MCF 10A (cell line): ENCODE data around the gene THAP4. TPM values are rescaled to one million over a fixed set of nuclear protein-coding genes. Genes with fewer than 3 reads are reported as not detected.
A peak's percentile ranks its signal among the peaks of the same experiment; 100 is the strongest.

Experiments used
- BruUV-seq: library from RNA; stranded (reverse); fragments of 400-500 nt; replicated peaks from 2 replicates; lab custom pipeline; 2021; lab: Mats Ljungman, UMichigan
- CTCF ChIA-PET: fragments of 300-600 bp; sonication (Branson Sonifier 250); formaldehyde crosslinking; extraction: SDS; loops from one replicate; lab custom pipeline; 2021; ENCODE audit warnings: antibody characterized with exemption, inconsistent platforms; lab: Yijun Ruan, JAX
- POLR2A ChIA-PET: fragments of 300-600, 350-650 bp; sonication (Branson Sonifier 250); formaldehyde crosslinking; extraction: SDS; loops from one replicate; lab custom pipeline; 2020; ENCODE audit warnings: antibody characterized with exemption, inconsistent platforms; lab: Yijun Ruan, JAX
- DNase-seq: peaks from one replicate; pipeline ENCODE4 v3.0.0-alpha.2; 2018; ENCODE audit not compliant: unreplicated experiment
- H3K27ac Mint-ChIP-seq: one replicate; pipeline ENCODE4 v1.8.0; 2022; ENCODE audit warnings: mild to moderate bottlenecking, low read depth, mixed read lengths; ENCODE audit not compliant: unreplicated experiment
- H3K27me3 Mint-ChIP-seq: one replicate; pipeline ENCODE4 v1.8.0; 2022; ENCODE audit warnings: mixed read lengths; ENCODE audit not compliant: insufficient read depth, unreplicated experiment
- H3K36me3 Mint-ChIP-seq: one replicate; pipeline ENCODE4 v1.8.0; 2022; ENCODE audit warnings: mild to moderate bottlenecking, moderate library complexity, mixed read lengths; ENCODE audit not compliant: insufficient read depth, unreplicated experiment
- H3K4me1 Mint-ChIP-seq: one replicate; pipeline ENCODE4 v1.8.0; 2022; ENCODE audit warnings: mixed read lengths; ENCODE audit not compliant: insufficient read depth, unreplicated experiment
- H3K4me3 Mint-ChIP-seq: one replicate; pipeline ENCODE4 v1.8.0; 2022; ENCODE audit warnings: mild to moderate bottlenecking, moderate library complexity, mixed read lengths; ENCODE audit not compliant: unreplicated experiment
- H3K9me3 Mint-ChIP-seq: one replicate; pipeline ENCODE4 v1.8.0; 2022; ENCODE audit warnings: mixed read lengths; ENCODE audit not compliant: unreplicated experiment
- intact Hi-C: fragments of 100-400 bp; cut with micrococcal nuclease; formaldehyde crosslinking; loops from 2 replicates; pipeline ENCODE4 v1.14.1; 2022
- total RNA-seq: library from RNA; stranded (reverse); gene quantifications from 2 replicates; pipeline ENCODE4 v1.2.3, GENCODE V29; 2022
- TF ChIP-seq, protein P1 (sequence below): fragments of 200-600 bp; IDR thresholded peaks from one replicate; pipeline ENCODE4 v1.8.0; 2022; ENCODE audit warnings: antibody characterized with exemption, mild to moderate bottlenecking; ENCODE audit not compliant: unreplicated experiment

The THAP4 gene
- total RNA-seq, 1 experiment from 2014 or later = 91.8 TPM

DNA sequence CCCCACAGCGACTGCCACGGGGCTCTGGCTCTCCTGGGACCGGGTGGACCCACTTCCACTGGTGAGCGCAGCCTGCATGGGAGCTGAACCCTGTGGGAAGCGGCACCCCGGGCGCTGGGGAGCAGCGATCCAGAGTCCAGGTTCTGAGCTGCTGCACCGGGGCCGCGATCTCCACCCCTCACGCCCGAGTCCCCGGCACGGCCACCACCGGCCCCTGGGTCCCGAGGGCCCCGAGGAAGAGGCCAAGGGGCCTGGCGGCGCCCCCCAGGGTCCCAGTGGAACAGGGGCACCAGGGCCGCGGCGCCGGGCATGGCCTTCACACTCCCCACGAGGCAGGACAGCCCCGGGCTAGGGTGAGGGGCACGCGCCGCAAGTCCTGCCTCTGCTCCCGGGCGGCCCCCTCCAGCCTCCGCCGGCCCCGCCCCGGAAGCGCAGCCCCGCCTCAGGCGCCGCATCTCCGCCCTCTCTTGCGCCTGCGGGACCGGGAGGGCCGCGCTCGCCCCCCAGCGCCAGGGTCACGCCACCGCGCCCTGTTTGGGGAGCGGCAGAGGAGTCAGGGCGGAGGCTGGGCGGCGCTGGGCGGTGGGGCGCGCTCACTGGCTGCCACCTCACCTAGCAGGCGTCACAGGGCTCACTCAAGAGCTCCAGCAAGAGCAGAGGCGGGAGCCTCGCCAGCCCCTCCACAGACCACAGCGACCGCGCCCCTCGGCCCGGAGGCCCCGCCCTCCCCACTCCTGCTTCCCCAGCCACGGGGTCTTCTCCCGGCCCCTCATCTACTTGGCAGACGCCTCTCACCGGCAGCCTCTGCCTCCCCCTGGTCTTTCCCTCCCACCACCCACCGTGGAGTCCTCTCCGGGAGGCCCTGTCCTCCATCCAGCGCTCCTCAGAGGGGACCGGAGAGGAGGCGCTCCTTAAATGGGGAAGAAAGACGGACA lies 26.8 kb downstream of the THAP4 start:
- H3K27ac Mint-ChIP-seq = no peak overlapping the region

DNA sequence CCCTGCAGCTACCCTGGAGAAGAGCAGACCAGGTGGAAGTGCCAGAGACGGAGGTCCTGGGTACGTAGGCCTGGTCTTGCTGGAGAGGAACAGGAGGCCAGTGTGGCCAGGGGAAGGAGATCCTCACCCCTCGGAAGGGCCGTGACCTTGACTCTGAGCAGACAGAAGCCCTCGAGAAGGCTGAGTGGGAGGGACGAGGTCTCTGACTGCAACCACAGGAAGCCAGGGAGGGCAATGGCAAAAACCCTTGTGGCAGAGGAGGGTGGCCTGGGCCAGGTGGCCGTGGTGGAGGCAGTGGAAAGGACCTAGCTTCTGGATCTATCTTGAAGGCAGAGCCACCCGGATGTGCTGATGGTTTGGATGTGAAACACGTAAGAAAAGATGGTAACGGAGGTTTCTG lies 28.1 kb downstream of the THAP4 start:
- BruUV-seq = no TSS peak
- H3K4me3 Mint-ChIP-seq = peak overlapping the region; percentile 16

More for the DNA sequence above, 26.8 kb downstream of the THAP4 start:
- TF ChIP-seq, protein P1, sequence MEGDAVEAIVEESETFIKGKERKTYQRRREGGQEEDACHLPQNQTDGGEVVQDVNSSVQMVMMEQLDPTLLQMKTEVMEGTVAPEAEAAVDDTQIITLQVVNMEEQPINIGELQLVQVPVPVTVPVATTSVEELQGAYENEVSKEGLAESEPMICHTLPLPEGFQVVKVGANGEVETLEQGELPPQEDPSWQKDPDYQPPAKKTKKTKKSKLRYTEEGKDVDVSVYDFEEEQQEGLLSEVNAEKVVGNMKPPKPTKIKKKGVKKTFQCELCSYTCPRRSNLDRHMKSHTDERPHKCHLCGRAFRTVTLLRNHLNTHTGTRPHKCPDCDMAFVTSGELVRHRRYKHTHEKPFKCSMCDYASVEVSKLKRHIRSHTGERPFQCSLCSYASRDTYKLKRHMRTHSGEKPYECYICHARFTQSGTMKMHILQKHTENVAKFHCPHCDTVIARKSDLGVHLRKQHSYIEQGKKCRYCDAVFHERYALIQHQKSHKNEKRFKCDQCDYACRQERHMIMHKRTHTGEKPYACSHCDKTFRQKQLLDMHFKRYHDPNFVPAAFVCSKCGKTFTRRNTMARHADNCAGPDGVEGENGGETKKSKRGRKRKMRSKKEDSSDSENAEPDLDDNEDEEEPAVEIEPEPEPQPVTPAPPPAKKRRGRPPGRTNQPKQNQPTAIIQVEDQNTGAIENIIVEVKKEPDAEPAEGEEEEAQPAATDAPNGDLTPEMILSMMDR = peak; percentile 40
- intact Hi-C loops = no loop called here
- ChIA-PET POLR2A (no interaction called here), CTCF (interaction anchor here (0.7 kb wide), 1 partner anchor 234 kb away, joined by 3 read pairs; no protein-coding TSS in a partner anchor)
- DNase-seq = peak; percentile 68
- no TSS peak for BruUV-seq
- Mint-ChIP-seq H3K36me3 (peaks cover 53% of the 10 kb centered on the region), H3K4me3 (peak overlapping the region; percentile 28), H3K4me1 (peaks cover 5% of the 10 kb centered on the region), H3K27me3 (no peaks in the 10 kb centered on the region), H3K9me3 (no peaks in the 10 kb centered on the region)

DNA sequence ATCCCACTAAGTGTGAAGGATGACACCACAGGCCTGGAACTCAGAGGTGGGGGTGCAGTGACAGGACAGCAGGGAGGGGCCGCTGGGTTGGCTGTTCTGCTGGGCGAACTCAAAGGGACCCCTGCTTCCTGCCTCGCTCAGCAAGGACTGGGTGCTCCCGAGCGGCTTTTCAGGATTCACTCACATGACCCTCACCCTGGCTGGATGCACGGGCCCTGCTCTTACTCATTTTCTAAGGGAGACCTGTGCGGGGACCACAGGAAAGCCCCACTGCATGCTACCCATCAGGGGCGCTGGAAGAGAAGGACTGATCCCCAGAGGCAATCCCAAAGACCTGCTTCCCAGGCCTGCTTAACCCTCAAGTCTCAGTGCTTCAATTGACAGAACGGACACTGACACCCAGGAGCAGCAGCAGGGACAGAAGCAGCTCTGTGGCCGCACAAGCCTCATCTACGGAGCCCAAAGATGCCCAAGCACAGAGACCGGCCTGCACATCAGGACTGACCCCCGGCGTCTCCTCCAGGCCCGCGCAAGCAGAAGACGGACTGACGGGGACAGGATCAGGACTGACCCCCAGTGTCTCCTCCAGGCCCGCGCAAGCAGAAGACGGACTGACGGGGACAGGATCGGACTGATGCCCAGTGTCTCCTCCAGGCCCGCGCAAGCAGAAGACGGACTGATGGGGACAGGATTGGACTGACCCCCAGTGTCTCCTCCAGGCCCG lies 29.6 kb downstream of the THAP4 start:
- POLR2A ChIA-PET = no interaction called here
- CTCF ChIA-PET = no interaction called here
- TF ChIP-seq, protein P1 = no peak
- H3K27ac Mint-ChIP-seq = no peak overlapping the region
- H3K9me3 Mint-ChIP-seq = no peaks in the 10 kb centered on the region
- peaks cover 70% of the 10 kb centered on the region for H3K36me3 Mint-ChIP-seq
- no TSS peak for BruUV-seq
- no peaks in the 10 kb centered on the region for H3K27me3 Mint-ChIP-seq
- H3K4me1 Mint-ChIP-seq = peaks cover 5% of the 10 kb centered on the region
- H3K4me3 Mint-ChIP-seq = no peak overlapping the region
- intact Hi-C loops = no loop called here
- DNase-seq = no peak

More for the DNA sequence above, 28.1 kb downstream of the THAP4 start:
- ChIA-PET POLR2A (interaction anchor here (0.7 kb wide), 1 partner anchor 540 kb away, joined by 3 read pairs; no protein-coding TSS in a partner anchor), CTCF (no interaction called here)
- no peak for DNase-seq
- no peaks in the 10 kb centered on the region for H3K27me3 Mint-ChIP-seq
- H3K27ac Mint-ChIP-seq = peak overlapping the region; percentile 11
- peaks cover 58% of the 10 kb centered on the region for H3K36me3 Mint-ChIP-seq
- no peaks in the 10 kb centered on the region for H3K9me3 Mint-ChIP-seq
- TF ChIP-seq, protein P1 = no peak
- H3K4me1 Mint-ChIP-seq = peaks cover 5% of the 10 kb centered on the region
- intact Hi-C loops = no loop called here

DNA sequence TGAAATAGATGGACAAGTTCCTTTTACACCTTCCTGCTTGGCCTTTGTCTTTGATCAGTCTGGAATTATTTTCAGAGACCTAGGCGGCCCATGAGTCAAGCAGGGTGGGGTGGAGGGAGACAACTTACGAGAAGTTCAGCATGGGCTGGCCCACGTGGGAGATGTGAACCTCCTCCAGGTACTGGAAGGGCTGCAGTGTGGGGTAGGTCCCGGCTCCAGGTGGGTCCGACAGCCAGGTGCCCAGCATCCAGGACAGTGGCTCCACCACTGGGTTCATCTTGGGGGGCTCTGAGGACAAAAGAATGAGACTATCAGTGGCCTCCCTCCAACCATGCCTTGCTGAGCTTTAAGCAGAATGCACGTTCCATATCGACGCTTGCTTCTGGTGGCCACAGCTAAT lies 30.8 kb downstream of the THAP4 start:
- Mint-ChIP-seq H3K4me3 (no peak overlapping the region), H3K27ac (no peak overlapping the region), H3K4me1 (peaks cover 5% of the 10 kb centered on the region), H3K9me3 (no peaks in the 10 kb centered on the region), H3K27me3 (no peaks in the 10 kb centered on the region), H3K36me3 (peaks cover 74% of the 10 kb centered on the region)
- DNase-seq = no peak
- ChIA-PET POLR2A (no interaction called here), CTCF (no interaction called here)
- TF ChIP-seq, protein P1 = no peak
- intact Hi-C loops = no loop called here
- BruUV-seq = no TSS peak
